HEK293T (cell line): ENCODE data around the gene ERC1.
A peak's percentile ranks its signal among the peaks of the same experiment; 100 is the strongest.

Source experiments
- CTCF ChIA-PET: fragments of 350-600 bp; formaldehyde crosslinking; extraction: SDS; loops from one replicate; lab custom pipeline; 2021; ENCODE audit warnings: antibody characterized with exemption, inconsistent platforms; lab: Yijun Ruan, JAX
- POLR2A ChIA-PET: fragments of 350-600 bp; formaldehyde crosslinking; extraction: SDS; loops from one replicate; lab custom pipeline; 2020; ENCODE audit warnings: antibody characterized with exemption, inconsistent platforms; lab: Yijun Ruan, JAX
- DNase-seq: peaks from one replicate; pipeline ENCODE4 v3.0.0; 2012; ENCODE audit warnings: mixed read lengths; ENCODE audit errors: extremely low spot score
- ARNT ChIP-seq: fragments of 450-650 bp; IDR thresholded peaks from 2 replicates; pipeline ENCODE4 v1.6.1; 2017; ENCODE audit warnings: mild to moderate bottlenecking
- BHLHE40 ChIP-seq: fragments of 450-650 bp; IDR thresholded peaks from 2 replicates; pipeline ENCODE4 v1.6.1; 2016; ENCODE audit warnings: mild to moderate bottlenecking, moderate library complexity, borderline replicate concordance
- CTBP1 ChIP-seq: fragments of 450-650 bp; IDR thresholded peaks from 2 replicates; pipeline ENCODE4 v1.6.1; 2016; ENCODE audit warnings: borderline replicate concordance
- ELF4 ChIP-seq: fragments of 450-650 bp; IDR thresholded peaks from 2 replicates; pipeline ENCODE4 v1.6.1; 2017; ENCODE audit warnings: antibody characterized with exemption
- FOXA1 ChIP-seq: fragments of 450-650 bp; IDR thresholded peaks from 2 replicates; pipeline ENCODE4 v1.6.1; 2016; ENCODE audit warnings: mild to moderate bottlenecking
- FOXK2 ChIP-seq: fragments of 450-650 bp; IDR thresholded peaks from 2 replicates; pipeline ENCODE4 v1.6.1; 2016; ENCODE audit warnings: mild to moderate bottlenecking
- FOXM1 ChIP-seq: fragments of 450-650 bp; IDR thresholded peaks from 2 replicates; pipeline ENCODE4 v1.6.1; 2017; ENCODE audit warnings: mild to moderate bottlenecking, borderline replicate concordance
- HDGF ChIP-seq: fragments of 450-650 bp; IDR thresholded peaks from 2 replicates; pipeline ENCODE4 v1.6.1; 2017; ENCODE audit warnings: antibody characterized with exemption, borderline replicate concordance
- L3MBTL2 ChIP-seq: fragments of 450-650 bp; conservative IDR thresholded peaks from 2 replicates; pipeline ENCODE4 v1.6.1; 2016; ENCODE audit warnings: mild to moderate bottlenecking
- LEF1 ChIP-seq: fragments of 450-650 bp; IDR thresholded peaks from 2 replicates; pipeline ENCODE4 v1.6.1; 2017; ENCODE audit warnings: mild to moderate bottlenecking, borderline replicate concordance
- NFRKB ChIP-seq: fragments of 450-650 bp; IDR thresholded peaks from 2 replicates; pipeline ENCODE4 v1.6.1; 2016; ENCODE audit warnings: mild to moderate bottlenecking, moderate library complexity
- PKNOX1 ChIP-seq: fragments of 450-650 bp; IDR thresholded peaks from 2 replicates; pipeline ENCODE4 v1.6.1; 2016
- SP1 ChIP-seq: fragments of 450-650 bp; IDR thresholded peaks from 2 replicates; pipeline ENCODE4 v1.6.1; 2017
- SUZ12 ChIP-seq: fragments of 450-650 bp; IDR thresholded peaks from 2 replicates; pipeline ENCODE4 v1.6.1; 2016; ENCODE audit warnings: mild to moderate bottlenecking
- TARDBP ChIP-seq: fragments of 450-650 bp; IDR thresholded peaks from 2 replicates; pipeline ENCODE4 v1.6.1; 2016
- ZNF384 ChIP-seq: fragments of 450-650 bp; IDR thresholded peaks from 2 replicates; pipeline ENCODE4 v1.6.1; 2016

Gene ERC1

GRCh38 chr12:949453-950191 is 41.4 kb upstream of the ERC1 start, which contains the start of gene RAD52:
TSS of gene RAD52 (minus strand) at chr12:949694. CDS start at chr12:933058, 16,636 bp downstream.
- POLR2A ChIA-PET: interaction anchor here (0.6 to 1.7 kb wide), 24 partner anchors 10 to 652 kb away, joined by 3 to 15 read pairs (median 4); partner anchors contain the start of genes ERC1 and WNK1
- peak; percentile 91 for DNase-seq
- CTCF ChIA-PET: interaction anchor here (0.5 to 1.6 kb wide), 12 partner anchors 10 to 394 kb away, joined by 3 to 7 read pairs (median 3); no protein-coding TSS in a partner anchor
- TF ChIP-seq FOXM1 (no peak), SUZ12 (no peak), LEF1 (no peak), L3MBTL2 (no peak; the same call in 1 of the 2 replicates), TARDBP (peak; percentile 87), ARNT (no peak), FOXK2 (no peak), PKNOX1 (peak; percentile 90), ELF4 (peak; percentile 48), CTBP1 (no peak), BHLHE40 (no peak), HDGF (peak; percentile 63; the same call in 1 of the 2 replicates), FOXA1 (no peak), NFRKB (no peak), SP1 (no peak), ZNF384 (peak; percentile 99)

- CTCF ChIA-PET: interaction anchor here (1.1 kb wide), 1 partner anchor 136 kb away, joined by 3 read pairs; no protein-coding TSS in a partner anchor
- TF ChIP-seq NFRKB (no peak), BHLHE40 (no peak), PKNOX1 (no peak), CTBP1 (no peak), FOXA1 (no peak), LEF1 (no peak), ZNF384 (no peak), ARNT (no peak), L3MBTL2 (no peak), SUZ12 (no peak), ELF4 (no peak)
- POLR2A ChIA-PET: no interaction called here
- DNase-seq: no peak
Observed at GRCh38 chr12:951176-951575, 39.8 kb upstream of the ERC1 start.

DNA sequence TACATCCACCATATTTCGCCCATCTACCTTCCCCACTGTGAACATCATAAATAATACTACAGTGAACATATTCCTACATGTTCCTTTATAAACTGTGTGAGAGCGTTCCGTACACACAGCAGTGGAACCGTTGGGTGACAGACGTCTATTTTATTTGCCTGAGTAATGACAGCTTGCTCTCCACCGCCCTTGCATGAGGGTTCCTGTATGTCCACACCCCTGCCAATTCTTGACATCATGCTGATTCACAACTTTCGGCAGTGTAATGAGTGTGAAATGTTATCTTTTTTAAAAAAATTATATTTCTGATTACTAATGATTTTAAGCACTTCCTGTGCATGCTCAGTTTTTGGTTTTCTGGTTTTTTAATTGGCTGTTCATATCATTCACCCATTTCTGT is 37.2 kb upstream of the ERC1 start:
- DNase-seq: no peak
- CTCF ChIA-PET: interaction anchor here (0.6 to 1.3 kb wide), 3 partner anchors 86 to 391 kb away, joined by 3 to 5 read pairs (median 4); no protein-coding TSS in a partner anchor
- POLR2A ChIA-PET: interaction anchor here (1.3 to 1.5 kb wide), 2 partner anchors 37 to 38 kb away, joined by 4 read pairs; no protein-coding TSS in a partner anchor
- no peak for TF ChIP-seq NFRKB
- TF ChIP-seq PKNOX1: peak; percentile 58

GRCh38 chr12:954741-955140 is 36.3 kb upstream of the ERC1 start:
- ChIA-PET POLR2A (no interaction called here), CTCF (interaction anchor here (1.3 kb wide), 1 partner anchor 138 kb away, joined by 4 read pairs; no protein-coding TSS in a partner anchor)
- TF ChIP-seq ELF4 (no peak), L3MBTL2 (no peak), LEF1 (no peak), CTBP1 (no peak), SP1 (no peak)
- no peak for DNase-seq

DNA sequence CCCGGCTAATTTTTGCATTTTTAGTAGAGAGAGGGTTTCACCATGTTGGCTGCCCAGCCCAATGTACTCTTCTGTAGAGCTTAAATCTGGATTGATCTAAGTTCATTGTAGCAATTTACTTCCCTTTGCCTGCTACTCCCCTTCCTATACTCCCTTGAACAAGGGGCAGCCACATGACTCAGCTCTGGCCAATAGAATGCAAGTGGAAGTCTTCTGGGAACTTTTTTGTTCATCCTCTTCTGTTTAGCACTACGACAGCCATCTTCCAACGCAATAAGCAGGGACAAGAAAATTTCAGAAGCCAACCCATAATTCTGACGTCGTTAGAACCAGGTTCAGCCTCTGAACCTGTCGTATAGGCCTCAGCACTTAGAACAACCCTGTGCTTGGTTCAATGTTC is 35.1 kb upstream of the ERC1 start:
- TF ChIP-seq ELF4: no peak
- TF ChIP-seq TARDBP: no peak
- TF ChIP-seq LEF1: no peak
- TF ChIP-seq L3MBTL2: no peak
- TF ChIP-seq FOXK2: no peak
- TF ChIP-seq HDGF: no peak
- TF ChIP-seq SP1: no peak
- no peak for TF ChIP-seq BHLHE40
- no peak for TF ChIP-seq PKNOX1
- TF ChIP-seq CTBP1: no peak
- TF ChIP-seq NFRKB: no peak
- no peak for TF ChIP-seq FOXA1
- no peak for TF ChIP-seq SUZ12
- TF ChIP-seq ZNF384: no peak
- TF ChIP-seq ARNT: no peak
- ChIA-PET POLR2A (no interaction called here), CTCF (interaction anchor here (1.1 kb wide), 1 partner anchor 386 kb away, joined by 3 read pairs; no protein-coding TSS in a partner anchor)
- DNase-seq: no peak
